Dermis blood vessel endothelial cell (primary cell): ENCODE data around the gene CD58. TPM values are rescaled to one million over a fixed set of nuclear protein-coding genes. Genes with fewer than 3 reads are reported as not detected.
"Not testable (repeated sequence)": the region's sequence is repeated elsewhere in the genome, so short reads cannot be mapped to it uniquely, and the experiment has no call there.

ENCODE experiments used
- DNase-seq: peaks from one replicate; pipeline ENCODE4 v3.0.0; 2010
- total RNA-seq: library from RNA; depleted of rRNA; stranded (reverse); fragments of >200 nt; gene quantifications from 2 replicates; pipeline ENCODE4 v1.2.3, GENCODE V29; 2014

Gene CD58
- total RNA-seq, 1 donor from 2014 or later = 15.5 TPM

GRCh38 chr1:116591951-116592605 is 21.3 kb upstream of the CD58 start:
- DNase-seq = not testable (repeated sequence)

- DNase-seq = peak; percentile 21
These were observed 20.5 kb upstream of the CD58 start for GRCh38 chr1:116591006-116591950.

- not testable (repeated sequence) for DNase-seq
These were observed 19.7 kb upstream of the CD58 start for GRCh38 chr1:116590359-116591005.

- DNase-seq = peak; percentile 32
These were observed 18.4 kb upstream of the CD58 start for GRCh38 chr1:116589101-116589735.

- no peak for DNase-seq
These were observed 16.8 kb upstream of the CD58 start for GRCh38 chr1:116587501-116588227.

- no peak for DNase-seq
These were observed 15.9 kb upstream of the CD58 start for GRCh38 chr1:116586741-116587143.

- DNase-seq = no peak
These were observed 15.1 kb upstream of the CD58 start for GRCh38 chr1:116585886-116586285.

GRCh38 chr1:116581323-116581885 is 10.6 kb upstream of the CD58 start:
- DNase-seq = no peak

GRCh38 chr1:116580446-116581322 is 9.9 kb upstream of the CD58 start:
- no peak for DNase-seq

- DNase-seq = no peak
These were observed 8.5 kb upstream of the CD58 start for GRCh38 chr1:116579259-116579875.

GRCh38 chr1:116578581-116578980 is 7.8 kb upstream of the CD58 start:
- no peak for DNase-seq

GRCh38 chr1:116577759-116578314 is 7.0 kb upstream of the CD58 start:
- DNase-seq = no peak

GRCh38 chr1:116574581-116575291 is 3.9 kb upstream of the CD58 start:
- DNase-seq = peak; percentile 86

GRCh38 chr1:116573431-116574095 is 2.7 kb upstream of the CD58 start:
- DNase-seq = no peak

- DNase-seq = no peak
These were observed 2.1 kb upstream of the CD58 start for GRCh38 chr1:116572771-116573430.

GRCh38 chr1:116572099-116572498 is 1.3 kb upstream of the CD58 start:
- no peak for DNase-seq

GRCh38 chr1:116571215-116571919 is 541 bp upstream of the CD58 start:
- peak; percentile 14 for DNase-seq
